A549 (cell line): ENCODE results near the gene ANKRD10. TPM values are rescaled to one million over a fixed set of nuclear protein-coding genes. Genes with fewer than 3 reads are reported as not detected.

ENCODE experiments used
- ATAC-seq, 2 experiments: fragments of 200-7000 bp in 1 of 2; fragments of >200 bp in 1 of 2; cut with Nextera tagmentation in 1 of 2; cut with Tn5 transposase in 1 of 2; 3 replicates each; pipeline versions ENCODE4 v1.8.0 to v1.9.1; 2018 to 2020; ENCODE audit warnings: mild to moderate bottlenecking in 1 of 2, moderate library complexity in 1 of 2
- CTCF ChIA-PET: fragments of 300-600 bp; sonication (Branson Sonifier 250); formaldehyde crosslinking; extraction: SDS; loops from one replicate; lab custom pipeline; 2021; ENCODE audit warnings: antibody characterized with exemption, inconsistent platforms; lab: Yijun Ruan, JAX
- POLR2A ChIA-PET: fragments of 350-600 bp; formaldehyde crosslinking; extraction: SDS; loops from one replicate; lab custom pipeline; 2021; ENCODE audit warnings: antibody characterized with exemption, inconsistent platforms; lab: Yijun Ruan, JAX
- DNase-seq, 2 experiments: peaks; one replicate each; pipeline versions ENCODE4 v3.0.0 to v3.0.0-alpha.2; 2011 to 2016; ENCODE audit warnings: low read depth in 1 of 2, low spot score in 1 of 2
- FAIRE-seq: peaks from 2 replicates; lab custom pipeline; 2011; peaks lifted over from hg19 to GRCh38; lab: Jason Lieb, UNC
- H3K27ac ChIP-seq, 2 experiments: fragments of >200 bp; sonication (Bioruptor Twin); formaldehyde crosslinking; 3 replicates each; pipeline ENCODE4 v1.5.1; 2016 to 2017
- H3K4me1 ChIP-seq: fragments of >200 bp; sonication (Bioruptor Twin); formaldehyde crosslinking; 3 replicates; pipeline ENCODE4 v1.6.1; 2016
- H3K4me2 ChIP-seq: fragments of >200 bp; sonication (Bioruptor Twin); formaldehyde crosslinking; 3 replicates; pipeline ENCODE4 v1.6.1; 2016
- H3K4me3 ChIP-seq: fragments of >200 bp; sonication (Bioruptor Twin); formaldehyde crosslinking; 3 replicates; pipeline ENCODE4 v1.5.1; 2016
- H3K9me3 ChIP-seq: fragments of >200 bp; sonication (Bioruptor Twin); formaldehyde crosslinking; 3 replicates; pipeline ENCODE4 v1.6.1; 2016
- BHLHE40 ChIP-seq: IDR thresholded peaks from 2 replicates; pipeline ENCODE4 v1.6.1; 2012; ENCODE audit warnings: low read depth, low read length, inconsistent platforms
- CBX2 ChIP-seq: fragments of 200-600 bp; sonication (generic); IDR thresholded peaks from 2 replicates; pipeline ENCODE4 v1.6.1; 2016; ENCODE audit warnings: low read depth, mild to moderate bottlenecking, borderline replicate concordance
- CBX8 ChIP-seq: fragments of 200-600 bp; sonication (generic); IDR thresholded peaks from 2 replicates; pipeline ENCODE4 v1.6.1; 2016
- FOSL2 ChIP-seq, 2 experiments: fragments of 450-650 bp in 1 of 2; fragments of >200 bp in 1 of 2; sonication (Bioruptor Twin) in 1 of 2; formaldehyde crosslinking; IDR thresholded peaks; 2 replicates each; pipeline versions ENCODE4 v1.5.0 to v1.6.1; 2016 to 2020; ENCODE audit warnings: mild to moderate bottlenecking in 1 of 2, moderate library complexity in 1 of 2
- FOXS1 ChIP-seq: fragments of 250-450 bp; sonication (Bioruptor Pico); IDR thresholded peaks from 2 replicates; pipeline ENCODE4 v1.5.0; 2020; ENCODE audit warnings: mild to moderate bottlenecking, moderate library complexity
- JUN ChIP-seq, 2 experiments: fragments of >200 bp; sonication (Bioruptor Twin); formaldehyde crosslinking; IDR thresholded peaks; 2 replicates in 1 of 2; 3 replicates in 1 of 2; pipeline ENCODE4 v1.6.1; 2016 to 2017
- JUNB ChIP-seq: fragments of >200 bp; sonication (Bioruptor Twin); formaldehyde crosslinking; IDR thresholded peaks from 2 replicates; pipeline ENCODE4 v1.6.1; 2016
- MAFK ChIP-seq: fragments of 450-650 bp; IDR thresholded peaks from 2 replicates; pipeline ENCODE4 v1.6.1; 2014; ENCODE audit not compliant: partially characterized antibody
- NFE2L2 ChIP-seq: fragments of 150-350 bp; conservative IDR thresholded peaks from 2 replicates; pipeline ENCODE4 v1.6.1; 2014; ENCODE audit warnings: low read length
- NPAS2 ChIP-seq: fragments of 250-450 bp; sonication (Bioruptor Pico); IDR thresholded peaks from 2 replicates; pipeline ENCODE4 v1.8.0; 2022; ENCODE audit warnings: mild to moderate bottlenecking, moderate library complexity, borderline replicate concordance
- PHF8 ChIP-seq: fragments of 200-600 bp; sonication (generic); IDR thresholded peaks from 2 replicates; pipeline ENCODE4 v1.6.1; 2016; ENCODE audit warnings: low read depth, mild to moderate bottlenecking, antibody characterized with exemption, moderate library complexity, borderline replicate concordance
- POLR2A ChIP-seq: IDR thresholded peaks from 2 replicates; pipeline ENCODE4 v1.6.1; 2012; ENCODE audit warnings: mild to moderate bottlenecking, low read length
- POLR2AphosphoS2 ChIP-seq: conservative IDR thresholded peaks from 2 replicates; pipeline ENCODE4 v1.6.1; 2012; ENCODE audit warnings: low read length, improper control_type of control experiment, inconsistent platforms
- RAD21 ChIP-seq, 2 experiments: fragments of >200 bp in 1 of 2; sonication (Bioruptor Twin) in 1 of 2; formaldehyde crosslinking in 1 of 2; IDR thresholded peaks in 1 of 2; conservative IDR thresholded peaks in 1 of 2; 2 replicates in 1 of 2; 3 replicates in 1 of 2; pipeline ENCODE4 v1.6.1; 2012 to 2018; ENCODE audit warnings: inconsistent platforms in 1 of 2
- RCOR1 ChIP-seq: fragments of 150-350 bp; IDR thresholded peaks from 2 replicates; pipeline ENCODE4 v1.6.1; 2014; ENCODE audit warnings: antibody characterized with exemption, low read length, low read depth
- SREBF2 ChIP-seq: fragments of 450-650 bp; IDR thresholded peaks from 2 replicates; pipeline ENCODE4 v1.6.1; 2014; ENCODE audit warnings: mild to moderate bottlenecking, moderate library complexity
- TFCP2L1 ChIP-seq: fragments of 250-450 bp; sonication (Bioruptor Pico); IDR thresholded peaks from 2 replicates; pipeline ENCODE4 v1.5.0; 2021; ENCODE audit warnings: mild to moderate bottlenecking
- ZC3H11A ChIP-seq: fragments of 450-650 bp; IDR thresholded peaks from 2 replicates; pipeline ENCODE4 v1.6.1; 2014; ENCODE audit warnings: antibody characterized with exemption, mild to moderate bottlenecking
- WGBS: methylation state at CpG from one replicate; pipeline ENCODE4 v1.1.6; 2017; ENCODE audit errors: missing lambda C conversion rate; 5-methylcytosine and 5-hydroxymethylcytosine counted together
- polyA plus RNA-seq, 4 experiments: library from polyadenylated mRNA; depleted of rRNA in 3 of 4; stranded (reverse); fragments of >200 nt; fragmentation: RNase III in 1 of 4; extraction: RNeasy Plus Mini Kit Qiagen cat#74134 plus additional on column Dnase treatment in 1 of 4; gene quantifications; 2 replicates in 3 of 4; 3 replicates in 1 of 4; pipeline ENCODE4 v1.2.3, GENCODE V29; 2011 to 2017
- TF ChIP-seq, protein P1 (sequence below): fragments of 150-350 bp; IDR thresholded peaks from 2 replicates; pipeline ENCODE4 v1.6.1; 2014; ENCODE audit warnings: low read depth, mild to moderate bottlenecking, low read length
- TF ChIP-seq, protein P2 (sequence below): fragments of >200 bp; sonication (Bioruptor Twin); formaldehyde crosslinking; IDR thresholded peaks from 3 replicates; pipeline ENCODE4 v1.5.1; 2016
- TF ChIP-seq, protein P3 (sequence below): fragments of >200 bp; sonication (Bioruptor Twin); formaldehyde crosslinking; IDR thresholded peaks from 2 replicates; pipeline ENCODE4 v1.6.1; 2016
- TF ChIP-seq, protein P4 (sequence below): fragments of 200-600 bp; sonication (generic); IDR thresholded peaks from 2 replicates; pipeline ENCODE4 v1.6.1; 2016; ENCODE audit warnings: antibody characterized with exemption, mild to moderate bottlenecking, moderate library complexity
- TF ChIP-seq, protein P5 (sequence below): fragments of 250-450 bp; sonication (Bioruptor Pico); IDR thresholded peaks from 2 replicates; pipeline ENCODE4 v1.5.0; 2020; ENCODE audit warnings: low read depth, mild to moderate bottlenecking, moderate library complexity

Gene ANKRD10
- polyA plus RNA-seq, 2 of the 4 experiments (the other 2 are of a cell fraction), result 32.1 to 66.0 TPM

DNA sequence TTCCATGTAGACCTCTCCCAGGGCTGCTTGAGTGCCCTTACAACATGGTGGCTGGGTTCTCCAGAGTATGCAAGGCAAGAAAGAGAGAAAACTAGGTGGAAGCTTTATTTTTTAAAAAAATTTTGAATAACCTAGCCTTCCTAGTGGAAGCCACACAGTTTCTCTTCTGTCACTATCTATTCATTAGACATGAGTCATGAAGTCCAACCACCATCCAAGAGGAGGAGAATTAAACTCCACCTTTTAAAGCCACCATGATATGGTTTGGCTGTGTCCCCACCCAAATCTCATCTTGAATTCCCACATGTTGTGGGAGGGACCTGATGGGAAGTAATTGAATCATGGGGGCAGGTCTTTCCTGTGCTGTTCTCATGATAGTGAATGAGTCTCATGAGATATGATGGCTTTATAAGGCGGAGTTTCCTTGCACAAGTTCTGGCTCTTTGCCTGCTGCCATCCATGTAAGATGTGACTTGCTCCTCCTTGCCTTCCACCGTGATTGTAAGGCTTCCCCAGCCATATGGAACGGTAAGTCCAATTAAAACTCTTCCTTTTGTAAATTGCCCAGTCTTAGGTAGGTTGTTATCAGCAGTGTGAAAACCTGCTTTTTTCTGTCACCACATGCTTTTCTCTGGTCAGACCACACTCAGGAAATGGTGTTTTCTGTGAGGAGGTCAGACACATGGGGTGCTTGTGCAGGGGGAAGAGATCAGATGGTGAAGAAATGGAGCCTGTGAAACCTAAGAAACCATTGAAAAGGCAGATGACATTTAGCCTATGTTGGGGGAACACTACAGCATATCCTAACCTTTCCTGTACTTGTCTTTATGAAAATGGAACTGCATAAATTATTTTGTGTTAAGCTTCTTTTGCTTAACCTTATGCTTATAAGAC is 57.7 kb downstream of the ANKRD10 start:
- POLR2A ChIA-PET, result no interaction called here
- Histone ChIP-seq H3K4me3 (no peak overlapping the region), H3K9me3 (peaks cover 2% of the 10 kb centered on the region; the same call in 1 of the 3 replicates), H3K4me2 (no peak overlapping the region), H3K27ac (no peak overlapping the region), H3K4me1 (no peaks in the 10 kb centered on the region)
- ATAC-seq (no peak), FAIRE-seq (no peak), DNase-seq (no peak)
- 50% methylated on average over 1 of the region's 3 CpGs for WGBS
- CTCF ChIA-PET, result no interaction called here
- TF ChIP-seq TFCP2L1 (no peak), JUN (IDR thresholded peaks at IDR 0.05) (no peak), CBX2 (no peak), RAD21 (conservative IDR thresholded peaks at IDR 0.05 in 1 of 2, IDR thresholded peaks at IDR 0.05 in 1 of 2) (no peak)
- TF ChIP-seq, protein P1, sequence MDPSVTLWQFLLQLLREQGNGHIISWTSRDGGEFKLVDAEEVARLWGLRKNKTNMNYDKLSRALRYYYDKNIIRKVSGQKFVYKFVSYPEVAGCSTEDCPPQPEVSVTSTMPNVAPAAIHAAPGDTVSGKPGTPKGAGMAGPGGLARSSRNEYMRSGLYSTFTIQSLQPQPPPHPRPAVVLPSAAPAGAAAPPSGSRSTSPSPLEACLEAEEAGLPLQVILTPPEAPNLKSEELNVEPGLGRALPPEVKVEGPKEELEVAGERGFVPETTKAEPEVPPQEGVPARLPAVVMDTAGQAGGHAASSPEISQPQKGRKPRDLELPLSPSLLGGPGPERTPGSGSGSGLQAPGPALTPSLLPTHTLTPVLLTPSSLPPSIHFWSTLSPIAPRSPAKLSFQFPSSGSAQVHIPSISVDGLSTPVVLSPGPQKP, result no peak

DNA sequence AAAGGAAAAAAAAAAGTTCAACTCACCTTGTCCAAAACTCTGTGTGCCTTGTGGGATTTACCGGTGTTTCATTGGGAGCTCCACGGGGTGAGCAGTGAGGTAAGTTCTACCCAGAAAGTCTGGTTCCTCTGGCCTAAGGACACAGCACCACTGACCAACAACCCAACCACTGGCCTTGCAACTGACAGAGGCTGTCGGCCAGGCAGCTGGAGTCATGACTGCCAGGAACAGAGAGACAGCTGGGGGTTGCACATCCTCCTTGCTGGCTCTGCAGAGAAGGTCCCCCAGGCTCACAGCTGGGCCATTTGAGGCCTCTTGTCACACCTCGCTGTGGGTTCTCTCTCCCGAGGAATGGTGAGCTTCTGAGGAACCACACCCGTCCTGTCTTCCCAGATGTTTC is 59.5 kb downstream of the ANKRD10 start:
- Histone ChIP-seq H3K4me1 (no peaks in the 10 kb centered on the region), H3K4me2 (no peak overlapping the region), H3K9me3 (peaks cover 2% of the 10 kb centered on the region; the same call in 1 of the 3 replicates), H3K27ac (no peak overlapping the region), H3K4me3 (no peak overlapping the region)
- 70% methylated on average over 6 of the region's 6 CpGs for WGBS
- ATAC-seq (no peak), DNase-seq (no peak), FAIRE-seq (no peak)
- CTCF ChIA-PET, result no interaction called here
- POLR2A ChIA-PET, result no interaction called here
- no peak for TF ChIP-seq PHF8

DNA sequence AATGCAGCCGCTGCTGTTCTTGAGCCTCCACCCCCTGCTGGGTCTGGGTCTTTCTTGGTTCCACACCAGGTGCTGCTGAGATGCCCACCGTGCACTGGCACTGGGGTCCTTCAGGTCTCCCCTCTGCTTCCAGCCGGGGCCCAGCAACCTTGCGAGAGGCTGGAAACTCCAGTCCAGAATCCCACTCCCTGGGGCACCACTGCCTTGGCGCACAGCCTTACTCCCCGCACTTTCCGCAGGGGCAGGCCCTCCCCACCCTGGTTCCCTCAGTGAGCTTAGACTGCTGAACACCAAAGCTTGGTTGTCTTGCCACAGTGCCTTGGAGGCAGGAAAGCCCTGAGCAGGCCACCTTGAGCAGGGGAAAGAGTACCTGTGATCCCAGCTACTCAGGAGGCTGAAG is 60.0 kb downstream of the ANKRD10 start:
- H3K9me3 ChIP-seq, result peaks cover 2% of the 10 kb centered on the region; the same call in 1 of the 3 replicates
- H3K4me3 ChIP-seq, result no peak overlapping the region
- FAIRE-seq (no peak), DNase-seq (no peak), ATAC-seq (no peak)
- no peak overlapping the region for H3K27ac ChIP-seq
- CTCF ChIA-PET, result no interaction called here
- H3K4me1 ChIP-seq, result no peaks in the 10 kb centered on the region
- WGBS, result 88% methylated on average over 5 of the region's 7 CpGs
- TF ChIP-seq RAD21 (conservative IDR thresholded peaks at IDR 0.05 in 1 of 2, IDR thresholded peaks at IDR 0.05 in 1 of 2) (no peak), POLR2A (no peak), POLR2AphosphoS2 (no peak), FOXS1 (CRISPR knock-in tag) (no peak), SREBF2 (no peak), BHLHE40 (no peak), FOSL2 (IDR thresholded peaks at IDR 0.05) (no peak), FOSL2 (CRISPR knock-in tag; IDR thresholded peaks at IDR 0.05) (no peak), NFE2L2 (no peak), CBX8 (no peak), RCOR1 (no peak), JUNB (no peak), TFCP2L1 (no peak), NPAS2 (CRISPR knock-in tag) (no peak), ZC3H11A (no peak), MAFK (no peak)
- TF ChIP-seq, protein P2, sequence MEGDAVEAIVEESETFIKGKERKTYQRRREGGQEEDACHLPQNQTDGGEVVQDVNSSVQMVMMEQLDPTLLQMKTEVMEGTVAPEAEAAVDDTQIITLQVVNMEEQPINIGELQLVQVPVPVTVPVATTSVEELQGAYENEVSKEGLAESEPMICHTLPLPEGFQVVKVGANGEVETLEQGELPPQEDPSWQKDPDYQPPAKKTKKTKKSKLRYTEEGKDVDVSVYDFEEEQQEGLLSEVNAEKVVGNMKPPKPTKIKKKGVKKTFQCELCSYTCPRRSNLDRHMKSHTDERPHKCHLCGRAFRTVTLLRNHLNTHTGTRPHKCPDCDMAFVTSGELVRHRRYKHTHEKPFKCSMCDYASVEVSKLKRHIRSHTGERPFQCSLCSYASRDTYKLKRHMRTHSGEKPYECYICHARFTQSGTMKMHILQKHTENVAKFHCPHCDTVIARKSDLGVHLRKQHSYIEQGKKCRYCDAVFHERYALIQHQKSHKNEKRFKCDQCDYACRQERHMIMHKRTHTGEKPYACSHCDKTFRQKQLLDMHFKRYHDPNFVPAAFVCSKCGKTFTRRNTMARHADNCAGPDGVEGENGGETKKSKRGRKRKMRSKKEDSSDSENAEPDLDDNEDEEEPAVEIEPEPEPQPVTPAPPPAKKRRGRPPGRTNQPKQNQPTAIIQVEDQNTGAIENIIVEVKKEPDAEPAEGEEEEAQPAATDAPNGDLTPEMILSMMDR, result no peak
- TF ChIP-seq, protein P3, sequence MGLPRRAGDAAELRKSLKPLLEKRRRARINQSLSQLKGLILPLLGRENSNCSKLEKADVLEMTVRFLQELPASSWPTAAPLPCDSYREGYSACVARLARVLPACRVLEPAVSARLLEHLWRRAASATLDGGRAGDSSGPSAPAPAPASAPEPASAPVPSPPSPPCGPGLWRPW, result no peak
- TF ChIP-seq, protein P4, sequence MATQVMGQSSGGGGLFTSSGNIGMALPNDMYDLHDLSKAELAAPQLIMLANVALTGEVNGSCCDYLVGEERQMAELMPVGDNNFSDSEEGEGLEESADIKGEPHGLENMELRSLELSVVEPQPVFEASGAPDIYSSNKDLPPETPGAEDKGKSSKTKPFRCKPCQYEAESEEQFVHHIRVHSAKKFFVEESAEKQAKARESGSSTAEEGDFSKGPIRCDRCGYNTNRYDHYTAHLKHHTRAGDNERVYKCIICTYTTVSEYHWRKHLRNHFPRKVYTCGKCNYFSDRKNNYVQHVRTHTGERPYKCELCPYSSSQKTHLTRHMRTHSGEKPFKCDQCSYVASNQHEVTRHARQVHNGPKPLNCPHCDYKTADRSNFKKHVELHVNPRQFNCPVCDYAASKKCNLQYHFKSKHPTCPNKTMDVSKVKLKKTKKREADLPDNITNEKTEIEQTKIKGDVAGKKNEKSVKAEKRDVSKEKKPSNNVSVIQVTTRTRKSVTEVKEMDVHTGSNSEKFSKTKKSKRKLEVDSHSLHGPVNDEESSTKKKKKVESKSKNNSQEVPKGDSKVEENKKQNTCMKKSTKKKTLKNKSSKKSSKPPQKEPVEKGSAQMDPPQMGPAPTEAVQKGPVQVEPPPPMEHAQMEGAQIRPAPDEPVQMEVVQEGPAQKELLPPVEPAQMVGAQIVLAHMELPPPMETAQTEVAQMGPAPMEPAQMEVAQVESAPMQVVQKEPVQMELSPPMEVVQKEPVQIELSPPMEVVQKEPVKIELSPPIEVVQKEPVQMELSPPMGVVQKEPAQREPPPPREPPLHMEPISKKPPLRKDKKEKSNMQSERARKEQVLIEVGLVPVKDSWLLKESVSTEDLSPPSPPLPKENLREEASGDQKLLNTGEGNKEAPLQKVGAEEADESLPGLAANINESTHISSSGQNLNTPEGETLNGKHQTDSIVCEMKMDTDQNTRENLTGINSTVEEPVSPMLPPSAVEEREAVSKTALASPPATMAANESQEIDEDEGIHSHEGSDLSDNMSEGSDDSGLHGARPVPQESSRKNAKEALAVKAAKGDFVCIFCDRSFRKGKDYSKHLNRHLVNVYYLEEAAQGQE, result no peak
- TF ChIP-seq, protein P5, sequence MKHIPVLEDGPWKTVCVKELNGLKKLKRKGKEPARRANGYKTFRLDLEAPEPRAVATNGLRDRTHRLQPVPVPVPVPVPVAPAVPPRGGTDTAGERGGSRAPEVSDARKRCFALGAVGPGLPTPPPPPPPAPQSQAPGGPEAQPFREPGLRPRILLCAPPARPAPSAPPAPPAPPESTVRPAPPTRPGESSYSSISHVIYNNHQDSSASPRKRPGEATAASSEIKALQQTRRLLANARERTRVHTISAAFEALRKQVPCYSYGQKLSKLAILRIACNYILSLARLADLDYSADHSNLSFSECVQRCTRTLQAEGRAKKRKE, result no peak
- POLR2A ChIA-PET, result no interaction called here
- no peak overlapping the region for H3K4me2 ChIP-seq
